Activated CD4-positive, alpha-beta memory T cell treated with anti-CD3 and anti-CD28 coated beads, Interleukin-2, amount 10 ng/mL, durations not matched to agents 7 days and 5 days (primary cell): ENCODE data around the gene YAP1. TPM values are rescaled to one million over a fixed set of nuclear protein-coding genes. Genes with fewer than 3 reads are reported as not detected.

ENCODE experiments used
- CTCF ChIA-PET: fragments of 350-600 bp; sonication (Branson Sonifier 250); formaldehyde crosslinking; loops from one replicate; lab custom pipeline; 2021; ENCODE audit warnings: antibody characterized with exemption, inconsistent platforms; lab: Charles Lee
- POLR2A ChIA-PET: fragments of 350-600 bp; sonication (Branson Sonifier 250); formaldehyde crosslinking; loops from one replicate; lab custom pipeline; 2021; ENCODE audit warnings: antibody characterized with exemption; lab: Charles Lee
- DNase-seq: peaks from one replicate; pipeline ENCODE4 v3.0.0-alpha.2; 2020
- H3K27ac Mint-ChIP-seq: one replicate; pipeline ENCODE4 v1.8.0; 2021; ENCODE audit warnings: mild to moderate bottlenecking, mixed read lengths
- H3K27me3 Mint-ChIP-seq: one replicate; pipeline ENCODE4 v1.8.0; 2021; ENCODE audit warnings: mixed read lengths
- H3K36me3 Mint-ChIP-seq: one replicate; pipeline ENCODE4 v1.8.0; 2021; ENCODE audit warnings: low read depth, mixed read lengths
- H3K4me1 Mint-ChIP-seq: one replicate; pipeline ENCODE4 v1.8.0; 2021; ENCODE audit warnings: mixed read lengths
- H3K4me3 Mint-ChIP-seq: one replicate; pipeline ENCODE4 v1.8.0; 2021; ENCODE audit warnings: mild to moderate bottlenecking, mixed read lengths
- H3K9me3 Mint-ChIP-seq: one replicate; pipeline ENCODE4 v1.8.0; 2021; ENCODE audit warnings: mixed read lengths
- total RNA-seq, 2 experiments: library from RNA; stranded (reverse); gene quantifications; one replicate each; pipeline ENCODE4 v1.2.3, GENCODE V29; 2021

Gene YAP1
- total RNA-seq, 2 experiments from 2014 or later: 0.18 to 0.28 TPM

DNA sequence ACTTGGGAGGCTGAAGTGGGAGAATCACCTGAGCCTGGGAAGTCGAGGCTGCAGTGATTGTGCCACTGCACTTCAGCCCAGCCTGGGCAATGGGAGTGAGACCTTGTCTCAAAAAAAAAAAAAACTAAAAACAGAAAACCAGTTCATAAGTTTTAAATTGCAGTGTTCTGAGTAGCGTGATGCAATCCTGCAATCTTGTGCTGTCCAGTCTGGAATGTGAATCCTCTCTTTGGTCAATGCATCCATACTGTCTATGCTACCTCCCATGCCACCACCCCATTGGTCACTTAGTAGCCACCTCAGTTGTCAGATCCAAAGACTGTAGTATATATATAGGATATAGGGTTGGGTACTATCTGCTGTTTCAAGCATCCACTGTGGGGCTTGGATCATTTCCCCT, 11.1 kb downstream of the YAP1 start:
- Mint-ChIP-seq H3K4me3 (no peak overlapping the region), H3K36me3 (no peaks in the 10 kb centered on the region), H3K9me3 (no peaks in the 10 kb centered on the region), H3K27ac (no peak overlapping the region), H3K4me1 (peaks cover 2% of the 10 kb centered on the region), H3K27me3 (peaks cover 22% of the 10 kb centered on the region)
- no peak for DNase-seq
- POLR2A ChIA-PET: no interaction called here
- CTCF ChIA-PET: no interaction called here

- Mint-ChIP-seq H3K36me3 (no peaks in the 10 kb centered on the region), H3K9me3 (no peaks in the 10 kb centered on the region), H3K4me1 (no peaks in the 10 kb centered on the region), H3K27me3 (peaks cover 1% of the 10 kb centered on the region), H3K4me3 (no peak overlapping the region), H3K27ac (no peak overlapping the region)
- DNase-seq: no peak
- CTCF ChIA-PET: no interaction called here
- POLR2A ChIA-PET: no interaction called here
These were observed 24.4 kb downstream of the YAP1 start for GRCh38 chr11:102134597-102134996.

DNA sequence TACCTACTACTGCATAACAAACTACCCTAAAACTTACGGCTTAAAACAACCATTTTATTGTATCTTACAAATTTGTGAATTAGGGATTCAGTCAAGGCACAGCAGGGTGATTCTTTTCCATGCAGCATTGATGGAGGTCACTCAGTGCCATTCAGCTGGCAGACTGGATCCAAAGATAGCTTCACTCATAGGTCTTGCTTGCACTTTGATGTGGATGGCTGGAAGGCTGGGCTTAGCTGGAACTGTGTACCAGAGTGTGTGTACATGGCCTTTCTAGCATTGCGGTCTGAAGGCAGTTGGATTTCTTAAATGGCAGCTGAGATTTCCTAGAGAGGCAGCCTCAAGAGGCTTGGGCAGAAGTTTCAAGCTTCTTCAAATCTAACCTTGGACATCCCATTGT, 25.0 kb downstream of the YAP1 start:
- ChIA-PET POLR2A (no interaction called here), CTCF (no interaction called here)
- H3K4me1 Mint-ChIP-seq: no peaks in the 10 kb centered on the region
- no peak for DNase-seq
- no peaks in the 10 kb centered on the region for H3K36me3 Mint-ChIP-seq
- peaks cover 1% of the 10 kb centered on the region for H3K27me3 Mint-ChIP-seq
- H3K4me3 Mint-ChIP-seq: no peak overlapping the region
- H3K9me3 Mint-ChIP-seq: no peaks in the 10 kb centered on the region
- H3K27ac Mint-ChIP-seq: no peak overlapping the region

DNA sequence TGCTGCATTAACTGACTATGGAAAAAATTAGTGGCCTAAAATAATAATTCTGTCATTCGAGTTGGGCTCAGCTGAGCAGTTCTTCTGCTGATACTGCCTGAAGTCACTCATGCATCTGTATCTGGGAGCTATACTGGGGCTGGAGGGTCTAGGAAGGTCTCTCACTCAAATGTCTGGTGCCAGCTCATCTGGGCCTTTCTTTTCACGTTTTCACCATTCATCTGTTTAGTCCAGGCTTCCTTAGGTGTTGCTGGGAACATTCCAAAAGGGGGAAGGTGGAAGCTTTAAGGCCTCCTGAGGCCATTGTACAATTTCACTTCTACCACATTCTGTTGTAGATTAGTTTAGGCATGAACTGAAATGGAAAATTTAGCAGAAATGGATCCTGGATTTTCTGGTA, 28.0 kb downstream of the YAP1 start:
- CTCF ChIA-PET: no interaction called here
- Mint-ChIP-seq H3K4me1 (no peaks in the 10 kb centered on the region), H3K9me3 (no peaks in the 10 kb centered on the region), H3K4me3 (no peak overlapping the region), H3K27ac (no peak overlapping the region), H3K36me3 (no peaks in the 10 kb centered on the region), H3K27me3 (no peaks in the 10 kb centered on the region)
- no peak for DNase-seq
- POLR2A ChIA-PET: no interaction called here

GRCh38 chr11:102138670-102139069, 28.4 kb downstream of the YAP1 start:
- no peak overlapping the region for H3K27ac Mint-ChIP-seq
- POLR2A ChIA-PET: no interaction called here
- no peaks in the 10 kb centered on the region for H3K36me3 Mint-ChIP-seq
- no peak for DNase-seq
- no peaks in the 10 kb centered on the region for H3K27me3 Mint-ChIP-seq
- no peaks in the 10 kb centered on the region for H3K9me3 Mint-ChIP-seq
- no peaks in the 10 kb centered on the region for H3K4me1 Mint-ChIP-seq
- no peak overlapping the region for H3K4me3 Mint-ChIP-seq
- CTCF ChIA-PET: no interaction called here

DNA sequence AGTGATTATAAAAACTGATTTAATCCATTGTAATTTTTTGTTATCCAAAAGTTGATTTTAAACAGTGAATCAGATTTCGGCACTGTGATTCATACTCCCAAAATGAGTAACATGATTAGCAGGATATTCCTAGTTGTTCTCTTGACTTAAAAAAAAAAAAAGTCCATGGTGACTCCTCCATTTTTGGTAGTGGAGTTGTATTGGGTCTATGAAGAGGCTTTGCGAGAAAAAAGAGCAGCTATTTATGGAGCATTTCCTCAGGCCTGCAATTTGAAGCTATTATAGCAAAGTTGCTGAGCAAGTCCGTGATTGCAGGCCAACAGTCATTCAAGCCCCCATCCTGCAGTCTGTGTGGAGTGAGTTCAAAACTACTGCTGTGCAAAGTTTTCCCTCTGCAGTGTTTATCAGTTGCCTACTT, 28.8 kb downstream of the YAP1 start:
- H3K27me3 Mint-ChIP-seq: no peaks in the 10 kb centered on the region
- POLR2A ChIA-PET: no interaction called here
- H3K4me3 Mint-ChIP-seq: no peak overlapping the region
- no peaks in the 10 kb centered on the region for H3K9me3 Mint-ChIP-seq
- no peak overlapping the region for H3K27ac Mint-ChIP-seq
- CTCF ChIA-PET: no interaction called here
- no peak for DNase-seq
- no peaks in the 10 kb centered on the region for H3K4me1 Mint-ChIP-seq
- H3K36me3 Mint-ChIP-seq: no peaks in the 10 kb centered on the region

DNA sequence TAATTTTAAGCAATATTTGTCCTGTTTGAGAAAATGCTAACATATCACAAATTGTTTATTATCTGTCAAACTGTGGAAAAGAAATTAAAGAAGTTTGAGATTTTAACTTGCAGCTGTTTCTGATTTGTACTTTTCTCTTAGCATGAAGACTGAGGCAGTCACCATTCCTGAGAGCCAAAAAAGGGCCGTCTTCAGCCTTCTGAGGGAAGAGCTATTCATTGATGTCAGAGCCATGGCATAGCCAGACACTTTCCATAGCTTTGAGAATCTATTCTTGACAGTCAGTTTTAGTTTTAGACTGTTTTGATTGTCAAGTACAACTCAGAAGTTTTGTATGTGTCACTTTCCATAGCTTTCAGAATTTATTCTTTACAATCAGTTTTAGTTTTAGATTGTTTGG, 32.1 kb downstream of the YAP1 start:
- Mint-ChIP-seq H3K27ac (no peak overlapping the region), H3K9me3 (no peaks in the 10 kb centered on the region), H3K36me3 (no peaks in the 10 kb centered on the region), H3K27me3 (peaks cover 6% of the 10 kb centered on the region), H3K4me3 (no peak overlapping the region), H3K4me1 (no peaks in the 10 kb centered on the region)
- ChIA-PET CTCF (no interaction called here), POLR2A (no interaction called here)
- DNase-seq: no peak

GRCh38 chr11:102143867-102144266, 33.6 kb downstream of the YAP1 start:
- ChIA-PET POLR2A (no interaction called here), CTCF (no interaction called here)
- Mint-ChIP-seq H3K4me1 (no peaks in the 10 kb centered on the region), H3K27ac (no peak overlapping the region), H3K36me3 (no peaks in the 10 kb centered on the region), H3K4me3 (no peak overlapping the region), H3K9me3 (no peaks in the 10 kb centered on the region), H3K27me3 (peaks cover 6% of the 10 kb centered on the region)
- no peak for DNase-seq

DNA sequence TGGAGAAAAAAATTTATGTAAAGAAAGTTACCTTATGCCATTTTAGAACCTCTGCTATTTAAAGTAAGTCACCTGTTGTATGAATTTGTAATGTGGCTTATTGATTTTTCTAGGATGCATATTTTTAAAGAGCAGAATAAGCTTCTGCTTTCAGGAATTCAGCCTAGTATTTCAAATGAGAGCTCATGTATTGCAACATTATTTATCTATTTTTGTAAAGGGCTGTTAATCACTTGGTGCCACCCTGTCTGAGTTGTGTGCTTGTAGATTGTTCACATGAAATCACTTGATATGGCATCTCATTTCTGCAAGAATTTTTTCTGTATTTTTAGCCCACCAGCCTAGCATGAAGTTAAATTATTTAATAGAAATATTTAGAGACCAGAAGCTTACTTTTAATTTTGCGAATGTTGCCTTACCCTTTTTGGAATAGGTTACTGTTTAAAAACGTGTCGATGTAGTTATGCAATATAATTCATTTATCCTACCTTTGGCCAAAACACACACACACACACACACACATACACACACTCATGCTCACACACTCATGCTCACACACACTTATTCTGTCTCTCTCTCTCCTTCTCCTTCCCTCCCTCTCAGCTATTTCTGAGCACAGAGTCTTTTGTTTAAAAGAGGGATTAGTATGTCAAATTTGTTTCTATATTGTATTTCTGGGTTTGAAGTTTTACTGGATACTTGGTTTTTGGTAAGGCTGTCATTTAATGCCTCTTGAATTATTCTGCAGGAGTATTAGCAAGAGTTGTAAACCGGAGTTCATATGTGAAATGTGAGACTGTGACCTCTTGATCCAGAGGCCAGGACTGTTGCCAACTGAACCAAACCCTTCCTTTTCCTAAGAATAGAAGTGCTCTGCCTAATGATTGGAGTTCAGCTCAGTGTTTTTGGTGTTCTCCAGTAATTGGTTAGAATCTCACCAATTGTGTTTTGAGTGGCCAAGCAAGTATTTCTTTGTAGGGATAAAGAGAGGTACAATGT, 34.4 kb downstream of the YAP1 start:
- H3K9me3 Mint-ChIP-seq: no peaks in the 10 kb centered on the region
- no peak overlapping the region for H3K27ac Mint-ChIP-seq
- POLR2A ChIA-PET: no interaction called here
- no peaks in the 10 kb centered on the region for H3K4me1 Mint-ChIP-seq
- CTCF ChIA-PET: no interaction called here
- H3K4me3 Mint-ChIP-seq: no peak overlapping the region
- H3K27me3 Mint-ChIP-seq: peaks cover 6% of the 10 kb centered on the region
- no peak for DNase-seq
- no peaks in the 10 kb centered on the region for H3K36me3 Mint-ChIP-seq

DNA sequence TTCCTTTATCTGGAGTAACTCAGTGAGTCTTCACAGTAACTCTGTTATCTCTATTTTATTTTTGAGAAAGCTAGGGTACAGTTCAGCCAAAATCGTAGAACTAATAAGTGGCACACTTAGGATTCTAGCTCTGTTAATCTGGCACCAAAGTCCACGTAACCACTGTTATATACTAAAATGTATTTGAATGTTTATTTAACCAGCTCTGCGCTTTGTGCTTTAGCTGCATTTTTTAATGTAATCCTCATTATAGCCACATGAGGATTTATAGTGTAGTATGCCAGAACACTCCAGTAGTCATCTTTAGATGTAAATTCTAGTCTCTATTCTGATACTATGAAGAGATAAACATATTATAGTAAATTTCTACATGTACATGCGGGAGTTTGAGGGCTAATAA, 36.8 kb downstream of the YAP1 start:
- no peaks in the 10 kb centered on the region for H3K9me3 Mint-ChIP-seq
- CTCF ChIA-PET: no interaction called here
- no peaks in the 10 kb centered on the region for H3K36me3 Mint-ChIP-seq
- DNase-seq: no peak
- no peak overlapping the region for H3K27ac Mint-ChIP-seq
- no peak overlapping the region for H3K4me3 Mint-ChIP-seq
- POLR2A ChIA-PET: no interaction called here
- H3K27me3 Mint-ChIP-seq: peaks cover 6% of the 10 kb centered on the region
- H3K4me1 Mint-ChIP-seq: no peaks in the 10 kb centered on the region

- Mint-ChIP-seq H3K36me3 (no peaks in the 10 kb centered on the region), H3K27ac (no peak overlapping the region), H3K27me3 (peaks cover 6% of the 10 kb centered on the region), H3K9me3 (no peaks in the 10 kb centered on the region), H3K4me1 (no peaks in the 10 kb centered on the region), H3K4me3 (no peak overlapping the region)
- no peak for DNase-seq
- ChIA-PET CTCF (no interaction called here), POLR2A (no interaction called here)
These were observed 37.4 kb downstream of the YAP1 start for GRCh38 chr11:102147632-102148031.

DNA sequence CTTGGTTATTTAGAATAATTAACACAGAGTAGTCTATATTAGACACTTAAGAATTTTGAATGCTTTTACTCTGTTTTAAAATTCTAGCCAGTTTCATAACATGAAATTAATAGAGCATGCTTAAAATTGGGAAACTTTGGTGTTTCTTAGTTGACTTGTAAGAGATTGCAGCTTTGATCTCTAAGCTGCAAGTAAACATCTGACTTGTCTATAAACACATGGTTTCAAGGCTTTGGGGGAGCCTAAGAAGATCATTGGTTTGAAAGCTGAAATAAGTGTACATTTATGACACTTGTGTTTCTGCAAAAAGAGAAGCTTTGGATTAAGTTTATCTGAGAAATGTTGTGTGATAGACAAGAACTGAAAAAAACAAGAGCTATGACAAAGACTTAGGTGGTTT, 37.8 kb downstream of the YAP1 start:
- Mint-ChIP-seq H3K9me3 (no peaks in the 10 kb centered on the region), H3K4me3 (no peak overlapping the region), H3K27ac (no peak overlapping the region), H3K27me3 (peaks cover 8% of the 10 kb centered on the region), H3K36me3 (no peaks in the 10 kb centered on the region), H3K4me1 (no peaks in the 10 kb centered on the region)
- ChIA-PET POLR2A (no interaction called here), CTCF (no interaction called here)
- DNase-seq: no peak

GRCh38 chr11:102151784-102152525, 41.7 kb downstream of the YAP1 start:
- no peak overlapping the region for H3K4me3 Mint-ChIP-seq
- POLR2A ChIA-PET: no interaction called here
- no peaks in the 10 kb centered on the region for H3K9me3 Mint-ChIP-seq
- no peaks in the 10 kb centered on the region for H3K36me3 Mint-ChIP-seq
- H3K27ac Mint-ChIP-seq: no peak overlapping the region
- no peak for DNase-seq
- no peaks in the 10 kb centered on the region for H3K4me1 Mint-ChIP-seq
- peaks cover 6% of the 10 kb centered on the region for H3K27me3 Mint-ChIP-seq
- CTCF ChIA-PET: no interaction called here
